ENCODE measurements around the gene THBS3.
"Not testable (repeated sequence)": the region's sequence is repeated elsewhere in the genome, so short reads cannot be mapped to it uniquely, and the experiment has no call there.

The THBS3 gene

GRCh38 chr1:155191904-155192303 is 15.8 kb downstream of the THBS3 start:
- DNase-seq: no peak

- DNase-seq: not testable (repeated sequence)
Measured at GRCh38 chr1:155189926-155190325, 17.8 kb downstream of the THBS3 start.

GRCh38 chr1:155188268-155188667 is 19.4 kb downstream of the THBS3 start:
- no peak for DNase-seq

- DNase-seq: no peak
Measured at GRCh38 chr1:155187456-155187891, 20.2 kb downstream of the THBS3 start.

GRCh38 chr1:155186794-155187455 is 20.8 kb downstream of the THBS3 start:
- no peak for DNase-seq

GRCh38 chr1:155186067-155186793 is 21.5 kb downstream of the THBS3 start:
- DNase-seq: no peak

GRCh38 chr1:155185783-155186066 is 22.0 kb downstream of the THBS3 start:
- no peak for DNase-seq

GRCh38 chr1:155184835-155185782 is 22.6 kb downstream of the THBS3 start:
- DNase-seq: no peak

GRCh38 chr1:155184351-155184811 is 23.3 kb downstream of the THBS3 start:
- DNase-seq: no peak

GRCh38 chr1:155183775-155184221 is 23.9 kb downstream of the THBS3 start:
- no peak for DNase-seq

- no peak for DNase-seq
Measured at GRCh38 chr1:155182052-155182550, 25.6 kb downstream of the THBS3 start.

GRCh38 chr1:155181371-155182051 is 26.2 kb downstream of the THBS3 start:
- DNase-seq: no peak

- no peak for DNase-seq
Measured at GRCh38 chr1:155179112-155180031, 28.3 kb downstream of the THBS3 start.

GRCh38 chr1:155178441-155179111 is 29.1 kb downstream of the THBS3 start:
- DNase-seq: no peak

- no peak for DNase-seq
Measured at GRCh38 chr1:155177918-155178281, 29.8 kb downstream of the THBS3 start.

GRCh38 chr1:155177192-155177917 is 30.3 kb downstream of the THBS3 start:
- no peak for DNase-seq

GRCh38 chr1:155176544-155177071 is 31.1 kb downstream of the THBS3 start:
- peak in 45 of 51 donors; percentile 25 to 88 (median 68) for DNase-seq

GRCh38 chr1:155175927-155176371 is 31.7 kb downstream of the THBS3 start:
- DNase-seq: peak in 2 of 51 donors; percentile 14 to 25
